Neural progenitor cell (in vitro differentiated cells): ENCODE measurements around the gene MTX1.
"Not testable (repeated sequence)": the region's sequence is repeated elsewhere in the genome, so short reads cannot be mapped to it uniquely, and the experiment has no call there.

Experiments
- CTCF ChIP-seq: fragments of 200-600 bp; sonication (generic); IDR thresholded peaks from 2 replicates; pipeline ENCODE4 v1.5.1; 2017; ENCODE audit warnings: antibody characterized with exemption, mild to moderate bottlenecking
- EZH2 ChIP-seq: fragments of 200-600 bp; sonication (generic); IDR thresholded peaks from 2 replicates; pipeline ENCODE4 v1.6.1; 2017; ENCODE audit warnings: antibody characterized with exemption, mild to moderate bottlenecking, moderate library complexity

- TF ChIP-seq EZH2, CTCF: not testable (repeated sequence)
Measured at GRCh38 chr1:155211381-155212050, 3.0 kb downstream of the MTX1 start.
